Prostate gland (tissue), 2 donors: ENCODE measurements around the gene RANBP3.

ENCODE experiments used
- CTCF ChIP-seq, 4 experiments: fragments of 200-600 bp in 2 of 4; fragments of 450-650 bp in 2 of 4; sonication (generic) in 2 of 4; IDR thresholded peaks; 1 replicate in 3 of 4; 2 replicates in 1 of 4; pipeline ENCODE4 v1.5.1; 2016 to 2019; ENCODE audit warnings: antibody characterized with exemption in 4 of 4, mild to moderate bottlenecking in 2 of 4, moderate library complexity in 2 of 4
- POLR2A ChIP-seq: fragments of 450-650 bp; IDR thresholded peaks from one replicate; pipeline ENCODE4 v1.6.1; 2016; ENCODE audit warnings: antibody characterized with exemption, mild to moderate bottlenecking
- POLR2AphosphoS5 ChIP-seq: sonication (generic); formaldehyde crosslinking; IDR thresholded peaks from one replicate; pipeline ENCODE4 v1.6.1; 2017; ENCODE audit warnings: antibody characterized with exemption

GRCh38 chr19:5972355-5972731, 5.6 kb downstream of the RANBP3 start:
- TF ChIP-seq CTCF (IDR thresholded peaks at IDR 0.05) (no peak), POLR2A (no peak), POLR2AphosphoS5 (no peak)
